Left renal pelvis (tissue), 4 donors: Measurements from ENCODE around the gene SEMA4D. TPM values are rescaled to one million over a fixed set of nuclear protein-coding genes. Genes with fewer than 3 reads are reported as not detected.

ENCODE experiments used
- DNase-seq, 4 donors: peaks; one replicate each; pipeline ENCODE4 v3.0.0-alpha.2; 2013; ENCODE audit warnings: low read depth in 4 of 4, low spot score in 3 of 4
- polyA plus RNA-seq, 4 donors: library from polyadenylated mRNA; unstranded; fragments of 120-200 nt; gene quantifications; one replicate each; pipeline ENCODE4 v1.2.1, GENCODE V29; 2013; ENCODE audit not compliant: insufficient read length in 4 of 4

SEMA4D gene
- polyA plus RNA-seq, 4 donors = 13.5 to 61.3 (median 45.4) TPM

DNA sequence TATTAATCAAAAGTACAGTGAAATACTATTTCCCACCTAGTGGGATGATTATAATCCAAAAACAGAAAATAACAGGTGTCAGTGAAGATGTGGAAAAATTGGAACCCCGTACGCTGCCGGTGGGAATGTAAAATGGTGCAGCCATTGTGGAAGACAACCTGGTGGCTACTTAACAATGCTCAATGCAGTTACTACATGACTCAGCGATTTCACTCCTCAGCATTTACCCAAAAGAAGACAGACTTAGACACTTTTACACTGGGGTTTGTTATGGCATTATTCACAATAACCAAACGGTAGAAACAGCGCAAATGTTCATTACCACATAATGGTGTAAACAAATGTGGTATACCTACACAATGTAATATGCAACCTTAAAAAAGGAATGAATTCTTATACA, 155.7 kb downstream of the SEMA4D start:
- no peak for DNase-seq

DNA sequence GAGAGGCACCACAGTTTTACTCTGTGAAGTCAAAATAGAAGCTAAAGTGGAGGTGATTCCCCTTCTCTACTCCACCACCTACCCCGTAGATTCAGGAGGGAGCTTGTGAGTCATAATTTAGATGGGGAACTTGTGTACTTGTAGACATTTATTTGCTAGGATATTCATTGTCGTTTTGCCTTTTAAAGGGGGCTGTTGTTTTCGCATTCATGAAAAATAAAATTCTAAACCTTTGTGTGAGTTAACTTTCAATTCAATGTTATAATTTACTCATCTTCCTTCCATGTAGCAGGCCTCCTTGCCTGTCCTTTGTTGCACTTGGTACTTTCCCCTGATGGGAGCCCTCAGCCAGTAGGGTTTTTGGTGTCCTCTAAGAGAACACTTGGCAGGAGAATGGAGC, 157.6 kb downstream of the SEMA4D start:
- no peak for DNase-seq

DNA sequence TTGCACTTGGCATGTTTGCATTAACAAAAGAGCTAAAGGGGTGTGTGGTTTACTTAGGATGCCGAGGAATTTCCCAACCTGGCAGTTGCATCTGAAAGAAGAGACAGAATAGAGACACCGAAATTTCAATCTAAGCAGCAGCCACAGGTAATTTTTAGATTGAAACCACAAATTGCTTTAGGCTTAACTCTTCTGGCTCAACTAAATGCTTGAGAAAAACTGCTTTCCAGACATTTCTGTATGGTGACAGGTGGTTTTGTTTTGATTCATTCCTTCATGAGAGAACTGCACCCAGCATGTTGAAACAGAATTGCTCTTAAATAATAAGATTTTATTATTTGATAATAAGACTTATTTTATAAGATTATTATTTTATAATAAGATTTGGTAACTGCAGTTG, 158.1 kb downstream of the SEMA4D start:
- no peak for DNase-seq

DNA sequence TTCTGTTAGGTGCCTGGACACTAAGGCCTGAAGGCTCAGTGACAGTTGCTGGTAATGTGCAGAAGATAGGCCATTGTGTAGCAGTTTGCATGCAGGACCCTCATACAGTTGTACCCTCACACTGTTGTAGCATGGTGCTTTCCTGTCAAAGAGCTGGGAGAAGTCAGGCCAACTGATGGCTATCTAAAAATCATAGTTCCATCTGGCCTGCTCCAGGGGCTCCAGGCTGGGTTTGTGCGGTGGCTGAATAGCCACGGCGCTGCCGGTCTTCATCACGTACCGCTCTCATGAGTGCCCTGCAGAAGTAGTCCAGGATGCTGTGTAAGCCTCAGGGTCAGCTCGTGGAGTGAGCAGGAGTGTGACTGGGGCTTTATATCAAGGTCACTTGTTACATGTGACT, 167.4 kb downstream of the SEMA4D start:
- DNase-seq = no peak

DNA sequence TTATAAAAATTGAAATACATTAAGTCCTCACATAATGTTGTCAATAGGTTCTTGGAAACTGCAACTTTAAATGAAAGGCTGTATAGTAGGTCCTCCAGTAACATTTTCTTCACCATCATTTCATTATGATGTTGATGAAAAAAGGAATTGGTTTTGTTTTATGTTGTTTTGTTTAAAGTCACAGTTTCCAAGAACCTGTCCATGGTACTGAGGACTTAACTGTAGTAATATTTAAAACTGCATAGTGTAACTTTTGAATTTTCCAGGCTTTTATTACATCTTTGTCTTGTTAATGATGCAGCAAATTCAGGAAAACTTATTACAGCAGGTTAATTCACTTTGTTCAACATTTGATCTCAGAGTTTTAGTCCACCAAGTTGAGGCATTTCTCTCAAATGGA, 168.0 kb downstream of the SEMA4D start:
- DNase-seq = no peak

DNA sequence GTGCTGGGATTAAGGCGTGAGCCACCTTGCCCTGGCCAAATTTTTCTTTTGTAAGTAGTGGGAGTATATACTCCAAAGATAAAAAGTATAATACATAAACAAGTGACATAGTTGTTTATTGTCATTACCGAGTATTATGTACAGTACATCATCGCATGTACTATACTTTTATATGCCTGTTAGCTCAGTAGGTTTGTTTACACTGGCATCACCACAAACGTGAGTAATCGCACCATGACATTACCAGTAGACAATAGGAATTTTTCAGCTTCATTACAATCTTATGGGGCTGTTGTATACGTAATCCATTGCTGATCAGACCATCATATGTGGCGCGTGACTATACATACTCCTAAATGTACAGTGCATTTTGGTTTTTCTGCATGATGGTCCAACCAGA, 169.8 kb downstream of the SEMA4D start:
- no peak for DNase-seq

DNA sequence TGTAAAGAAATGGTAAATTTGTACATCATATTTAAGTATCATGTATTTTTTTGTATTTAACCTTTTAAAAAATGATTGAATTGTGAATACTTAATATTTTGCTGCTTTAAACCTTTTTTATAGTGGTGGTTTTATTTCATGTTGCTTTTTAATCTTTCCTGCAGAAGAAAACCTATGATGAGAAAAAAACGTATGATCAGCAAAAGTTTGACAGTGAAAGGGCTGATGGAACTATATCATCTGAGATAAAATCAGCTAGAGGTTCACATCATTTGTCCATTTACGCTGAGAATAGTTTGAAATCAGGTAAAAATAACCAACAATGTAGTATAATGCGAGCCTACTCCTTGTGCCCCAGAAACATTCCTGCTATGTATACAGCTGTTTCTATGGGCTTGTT, 172.2 kb downstream of the SEMA4D start:
- no peak for DNase-seq

DNA sequence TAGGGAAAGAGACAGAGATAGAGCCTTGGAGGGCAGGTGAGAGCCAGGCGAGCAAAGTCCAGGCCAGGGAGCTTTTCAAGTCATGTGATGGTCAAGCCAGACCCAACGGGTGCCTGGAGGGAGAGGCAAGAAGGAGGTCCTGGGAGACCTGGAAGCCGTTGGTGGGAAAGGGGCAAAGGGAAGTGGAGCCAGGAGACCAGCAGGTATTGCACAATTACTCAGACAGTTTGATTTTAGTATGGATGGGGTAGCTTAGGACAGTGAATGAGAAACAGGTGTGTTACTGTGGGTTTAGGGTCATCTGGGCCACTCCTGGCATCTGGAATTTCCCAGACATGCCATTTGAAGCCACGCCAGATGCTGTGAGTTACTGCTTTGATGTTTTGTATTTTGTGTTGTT, 174.5 kb downstream of the SEMA4D start:
- DNase-seq = no peak

DNA sequence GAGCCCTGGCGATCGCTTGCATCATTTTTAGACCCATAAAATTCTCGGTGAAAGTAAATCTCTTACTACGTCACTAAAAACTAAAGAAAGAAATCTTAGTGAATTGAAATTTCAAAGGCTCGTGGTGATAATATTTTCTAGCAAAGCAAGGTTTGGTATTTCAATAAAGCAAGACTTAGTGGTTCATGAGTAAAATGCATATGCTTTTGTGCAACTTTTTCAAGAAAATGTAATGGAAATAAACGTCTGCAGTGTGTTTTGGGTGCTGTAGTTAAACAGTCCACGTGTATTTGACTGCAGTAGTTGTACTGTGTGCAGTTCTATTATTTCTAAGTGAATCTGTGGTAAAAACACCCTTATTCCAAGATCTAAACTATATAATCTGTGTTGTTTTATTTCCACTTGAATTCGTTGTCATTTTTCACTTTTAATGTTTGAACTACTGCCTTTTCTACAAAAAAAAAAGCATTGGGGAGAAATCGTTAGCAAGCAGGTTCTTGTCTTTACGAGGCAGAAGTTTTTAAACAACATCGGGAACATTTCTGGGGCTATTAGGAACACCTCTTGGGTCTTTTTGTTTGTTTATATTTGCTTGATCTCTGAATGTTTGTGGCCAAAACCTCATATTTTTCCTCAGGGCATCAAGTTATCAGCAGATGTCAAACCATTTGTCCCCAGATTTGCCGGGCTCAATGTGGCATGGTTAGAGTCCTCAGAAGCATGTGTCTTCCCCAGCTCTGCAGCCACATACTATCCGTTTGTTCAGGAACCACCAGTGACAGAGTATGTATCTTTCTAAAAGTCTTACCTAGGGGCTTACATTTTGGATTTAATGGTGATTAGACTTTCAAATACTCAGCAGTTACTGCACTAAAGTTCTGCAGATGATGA, 178.7 kb downstream of the SEMA4D start:
- no peak for DNase-seq

DNA sequence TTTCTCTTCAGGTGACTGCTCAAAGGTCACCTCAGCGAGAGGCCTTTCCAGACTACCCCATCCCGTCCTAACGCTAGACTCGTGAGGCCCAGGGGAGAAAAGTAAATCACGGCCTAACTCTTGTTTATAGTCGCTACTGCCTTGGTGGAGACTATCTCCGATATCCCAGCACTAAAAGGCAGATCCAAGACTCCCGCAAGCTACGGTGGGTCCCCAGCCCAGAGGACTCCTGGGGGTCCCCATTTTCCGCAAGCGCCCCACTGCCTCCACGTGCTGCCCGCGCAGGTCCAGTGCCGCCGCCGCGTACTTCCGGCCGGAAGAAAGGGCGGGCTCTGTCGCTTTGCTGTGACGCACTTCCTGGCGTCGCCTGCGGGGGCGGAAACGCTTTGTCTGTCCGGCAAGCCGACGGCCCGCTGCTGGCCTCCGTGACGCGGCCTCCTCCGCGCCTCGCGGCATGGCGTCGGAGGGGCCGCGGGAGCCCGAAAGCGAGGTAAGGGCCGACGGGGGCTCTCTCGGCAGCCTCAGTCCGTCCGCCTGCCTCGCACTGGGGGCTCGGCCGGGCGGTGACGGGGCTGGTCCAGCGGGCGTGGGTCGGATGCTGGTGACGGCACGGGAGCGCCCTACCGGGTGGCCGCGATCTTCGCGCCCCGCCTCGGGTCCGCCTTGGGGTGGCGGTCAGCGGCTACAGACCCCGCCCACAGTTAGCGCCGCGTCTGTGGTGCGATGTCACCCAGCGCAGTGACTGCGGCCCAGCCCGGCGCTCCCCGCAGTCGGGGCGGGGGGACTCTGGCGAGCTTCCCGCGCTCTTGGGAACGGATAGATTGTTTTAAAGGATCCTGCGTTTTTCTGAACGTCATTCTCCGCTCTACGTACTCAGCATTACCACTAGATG, 179.5 kb downstream of the SEMA4D start, which contains the start of gene SECISBP2:
TSS of gene SECISBP2 (plus strand) at position 378 of the 892 bp plus-strand sequence. CDS start at position 455, 77 bp downstream.
- DNase-seq = peak; percentile 88 to 92 (median 90)

DNA sequence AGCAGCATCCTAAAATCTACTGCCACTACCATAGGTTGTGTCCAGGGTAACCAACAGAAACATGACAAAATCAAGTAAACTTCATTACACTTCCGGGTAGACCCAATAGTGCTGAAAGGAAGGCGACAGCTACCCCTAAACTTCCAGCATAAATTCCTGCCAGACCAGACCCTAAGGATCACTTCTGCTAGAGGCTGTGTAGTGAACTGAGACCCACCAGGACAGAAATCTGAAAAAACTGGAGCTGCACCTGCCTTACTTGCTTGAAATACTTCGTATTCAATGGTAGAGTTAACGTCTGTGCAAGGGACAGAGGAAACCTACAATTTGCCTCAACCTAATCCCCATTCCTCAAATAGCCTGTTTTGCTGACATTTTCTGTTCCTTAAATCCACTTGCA, 180.6 kb downstream of the SEMA4D start:
- DNase-seq = no peak

DNA sequence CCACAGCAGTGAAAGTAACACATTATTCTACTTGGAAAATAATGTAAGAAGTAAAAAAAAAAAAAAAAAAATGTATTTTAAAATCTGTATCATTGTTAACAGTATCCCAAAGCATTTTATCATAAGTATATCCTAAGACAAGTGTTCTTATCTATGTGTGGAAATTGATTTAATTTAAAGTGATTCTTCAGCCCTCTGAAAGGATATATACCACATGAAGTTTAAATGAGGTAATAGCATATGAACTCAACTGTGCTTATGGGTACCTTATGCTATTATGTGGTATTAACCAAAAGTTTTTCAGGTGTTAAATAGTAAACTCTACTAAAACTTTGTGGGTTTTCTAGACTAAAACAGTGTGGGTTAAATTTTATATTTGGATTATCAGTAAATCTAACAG, 182.4 kb downstream of the SEMA4D start:
- DNase-seq = no peak

DNA sequence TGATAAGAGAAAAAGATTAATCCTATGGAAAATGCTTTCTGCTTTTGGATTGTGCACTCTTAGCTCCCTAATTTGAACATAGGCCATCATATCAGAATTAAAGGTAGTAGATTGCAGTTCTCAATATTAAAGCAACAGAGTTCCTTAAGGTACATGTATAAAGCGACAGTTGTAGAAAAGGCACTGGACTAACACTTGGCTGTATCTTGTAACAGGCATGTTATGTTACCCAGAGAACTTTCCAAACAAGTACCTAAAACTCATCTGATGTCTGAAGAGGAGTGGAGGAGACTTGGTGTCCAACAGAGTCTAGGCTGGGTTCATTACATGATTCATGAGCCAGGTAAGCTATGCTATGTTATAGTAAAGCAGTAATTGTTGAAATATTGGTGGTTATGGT, 183.0 kb downstream of the SEMA4D start:
- no peak for DNase-seq

DNA sequence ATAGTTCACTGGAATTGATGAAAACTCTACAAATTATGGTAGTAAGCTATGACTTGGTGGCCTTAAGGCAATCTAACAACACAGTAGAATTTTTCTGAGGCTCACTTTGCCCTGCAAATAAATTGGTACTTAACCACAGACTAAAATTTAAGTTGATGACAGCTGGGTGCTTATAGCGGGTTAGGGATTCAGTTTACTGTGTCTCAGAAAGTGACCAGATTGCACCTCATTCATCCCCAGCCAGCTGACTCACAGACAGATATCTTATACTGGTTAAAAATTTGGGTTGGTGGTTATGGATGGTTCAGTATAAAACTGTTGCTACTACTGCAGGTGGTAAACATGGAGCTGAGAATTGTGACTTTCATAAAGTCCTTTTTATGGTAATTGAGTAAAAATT, 184.1 kb downstream of the SEMA4D start:
- no peak for DNase-seq

DNA sequence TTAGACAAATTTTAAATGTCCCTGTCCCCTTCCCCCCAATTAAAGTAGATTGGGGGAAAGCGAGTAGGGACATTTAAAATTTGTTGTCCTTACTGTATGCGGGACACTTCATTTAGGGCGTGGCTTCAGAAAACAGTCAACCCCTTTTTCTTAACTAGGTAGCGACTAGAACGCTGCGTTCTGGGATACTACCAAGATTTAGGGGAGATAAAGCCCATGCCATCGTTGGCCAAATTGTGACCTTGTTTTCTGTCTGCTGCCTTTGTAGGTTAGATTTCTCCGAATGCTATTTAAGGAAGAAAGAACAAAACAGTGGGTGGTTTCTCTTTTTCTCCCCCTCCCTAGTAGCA, 185.7 kb downstream of the SEMA4D start:
- no peak for DNase-seq

DNA sequence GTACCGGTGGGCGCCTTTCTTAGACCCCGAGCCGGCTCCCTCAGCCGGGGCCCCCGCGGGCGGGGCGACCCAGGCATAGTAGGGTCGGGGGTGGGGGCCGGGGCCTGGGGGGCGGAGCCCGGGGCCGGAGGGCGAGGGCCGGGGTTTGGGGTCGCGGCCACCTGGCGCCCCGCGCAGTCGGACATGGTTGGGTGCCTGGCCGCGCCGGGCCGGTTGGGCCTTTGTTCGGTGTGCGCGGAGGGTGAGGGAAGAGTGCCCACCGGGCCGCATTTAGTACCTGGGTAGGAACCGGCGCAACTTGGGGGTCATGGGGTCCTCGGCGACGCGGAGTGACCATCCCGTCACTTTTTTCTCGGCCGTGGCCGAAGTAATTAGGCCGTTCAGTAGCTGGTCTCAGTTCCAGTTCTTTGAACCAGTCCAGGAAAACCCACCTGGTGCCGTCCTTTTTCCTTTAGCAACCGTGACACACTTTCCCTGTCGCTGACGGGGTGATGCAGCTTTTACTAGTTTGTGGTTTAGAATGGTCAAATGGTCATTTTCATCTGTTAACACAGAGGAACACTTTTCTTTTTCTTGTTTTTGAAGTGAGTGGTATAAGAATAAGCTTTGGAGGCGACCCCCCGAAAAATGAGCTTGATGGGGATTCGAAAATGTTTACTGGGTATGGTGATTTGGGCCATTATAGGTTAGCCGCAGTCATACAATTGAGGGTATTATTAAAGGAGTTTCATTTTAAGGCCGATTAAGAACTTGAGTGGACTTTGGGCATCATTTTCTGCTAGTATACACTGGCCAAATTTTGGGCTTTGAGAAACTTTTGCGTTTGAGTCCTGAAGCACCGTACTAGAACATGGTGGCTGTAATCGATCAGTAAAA, 186.3 kb downstream of the SEMA4D start:
- DNase-seq = no peak

Other genes starting within 250 kb of the SEMA4D start
- gene CKS2, start 186.9 kb downstream of the SEMA4D start, polyA plus RNA-seq = 100 to 1,000 TPM in 1 of 4 donors, 10 to 100 TPM in 3; 79.1 to 108 (median 84.9) TPM
- 10 to 100 TPM; 57.3 to 89.8 (median 71.3) TPM for gene SECISBP2, start 179.6 kb downstream of the SEMA4D start, polyA plus RNA-seq
- 1 to 10 TPM; 2.3 to 5.8 (median 2.7) TPM for gene GADD45G, start 106.9 kb upstream of the SEMA4D start, polyA plus RNA-seq